Measurements from ENCODE around the gene G3BP1.

The G3BP1 gene

GRCh38 chr5:151798674-151799073 is 26.9 kb downstream of the G3BP1 start:
- no peaks in the 10 kb centered on the region for H3K36me3 ChIP-seq (ENCODE audit: control insufficient read depth, insufficient read depth, low read length)
- peaks cover 20% of the 10 kb centered on the region for H3K79me2 ChIP-seq
- H3K9me3 ChIP-seq (ENCODE audit: control insufficient read depth, low read length) = no peaks in the 10 kb centered on the region
- no peak overlapping the region for H3K4me2 ChIP-seq (ENCODE audit: low read length)
- no peak overlapping the region for H3K9ac ChIP-seq
- H3K4me1 ChIP-seq = no peaks in the 10 kb centered on the region
- H3K27ac ChIP-seq = no peak overlapping the region
- H2AFZ ChIP-seq = no peak overlapping the region
- TF ChIP-seq, protein P1, sequence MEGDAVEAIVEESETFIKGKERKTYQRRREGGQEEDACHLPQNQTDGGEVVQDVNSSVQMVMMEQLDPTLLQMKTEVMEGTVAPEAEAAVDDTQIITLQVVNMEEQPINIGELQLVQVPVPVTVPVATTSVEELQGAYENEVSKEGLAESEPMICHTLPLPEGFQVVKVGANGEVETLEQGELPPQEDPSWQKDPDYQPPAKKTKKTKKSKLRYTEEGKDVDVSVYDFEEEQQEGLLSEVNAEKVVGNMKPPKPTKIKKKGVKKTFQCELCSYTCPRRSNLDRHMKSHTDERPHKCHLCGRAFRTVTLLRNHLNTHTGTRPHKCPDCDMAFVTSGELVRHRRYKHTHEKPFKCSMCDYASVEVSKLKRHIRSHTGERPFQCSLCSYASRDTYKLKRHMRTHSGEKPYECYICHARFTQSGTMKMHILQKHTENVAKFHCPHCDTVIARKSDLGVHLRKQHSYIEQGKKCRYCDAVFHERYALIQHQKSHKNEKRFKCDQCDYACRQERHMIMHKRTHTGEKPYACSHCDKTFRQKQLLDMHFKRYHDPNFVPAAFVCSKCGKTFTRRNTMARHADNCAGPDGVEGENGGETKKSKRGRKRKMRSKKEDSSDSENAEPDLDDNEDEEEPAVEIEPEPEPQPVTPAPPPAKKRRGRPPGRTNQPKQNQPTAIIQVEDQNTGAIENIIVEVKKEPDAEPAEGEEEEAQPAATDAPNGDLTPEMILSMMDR (IDR thresholded peaks at IDR 0.05) = no peak
- H3K4me3 ChIP-seq (ENCODE audit: low read depth, low read length) = no peak overlapping the region
- no peaks in the 10 kb centered on the region for H3K27me3 ChIP-seq (ENCODE audit: control insufficient read depth, insufficient read depth, low read length)

GRCh38 chr5:151799407-151799806 is 27.7 kb downstream of the G3BP1 start:
- TF ChIP-seq, protein P1 (IDR thresholded peaks at IDR 0.05) = no peak
- Histone ChIP-seq H3K9ac (no peak overlapping the region), H3K27me3 (ENCODE audit: control insufficient read depth, insufficient read depth, low read length) (no peaks in the 10 kb centered on the region), H3K4me2 (ENCODE audit: low read length) (no peak overlapping the region), H3K36me3 (ENCODE audit: control insufficient read depth, insufficient read depth, low read length) (no peaks in the 10 kb centered on the region), H3K27ac (no peak overlapping the region), H3K9me3 (ENCODE audit: control insufficient read depth, low read length) (no peaks in the 10 kb centered on the region), H3K79me2 (peaks cover 12% of the 10 kb centered on the region), H3K4me3 (ENCODE audit: low read depth, low read length) (no peak overlapping the region), H3K4me1 (no peaks in the 10 kb centered on the region), H2AFZ (no peak overlapping the region)

- Histone ChIP-seq H3K9ac (no peak overlapping the region), H3K9me3 (ENCODE audit: control insufficient read depth, low read length) (no peaks in the 10 kb centered on the region), H2AFZ (no peak overlapping the region), H3K4me1 (no peaks in the 10 kb centered on the region), H3K79me2 (peaks cover 6% of the 10 kb centered on the region), H3K27me3 (ENCODE audit: control insufficient read depth, insufficient read depth, low read length) (no peaks in the 10 kb centered on the region), H3K27ac (no peak overlapping the region), H3K4me3 (ENCODE audit: low read depth, low read length) (no peak overlapping the region), H3K4me2 (ENCODE audit: low read length) (no peak overlapping the region), H3K36me3 (ENCODE audit: control insufficient read depth, insufficient read depth, low read length) (no peaks in the 10 kb centered on the region)
- TF ChIP-seq, protein P1 (IDR thresholded peaks at IDR 0.05) = no peak
These were observed 28.8 kb downstream of the G3BP1 start for GRCh38 chr5:151800532-151800931.

DNA sequence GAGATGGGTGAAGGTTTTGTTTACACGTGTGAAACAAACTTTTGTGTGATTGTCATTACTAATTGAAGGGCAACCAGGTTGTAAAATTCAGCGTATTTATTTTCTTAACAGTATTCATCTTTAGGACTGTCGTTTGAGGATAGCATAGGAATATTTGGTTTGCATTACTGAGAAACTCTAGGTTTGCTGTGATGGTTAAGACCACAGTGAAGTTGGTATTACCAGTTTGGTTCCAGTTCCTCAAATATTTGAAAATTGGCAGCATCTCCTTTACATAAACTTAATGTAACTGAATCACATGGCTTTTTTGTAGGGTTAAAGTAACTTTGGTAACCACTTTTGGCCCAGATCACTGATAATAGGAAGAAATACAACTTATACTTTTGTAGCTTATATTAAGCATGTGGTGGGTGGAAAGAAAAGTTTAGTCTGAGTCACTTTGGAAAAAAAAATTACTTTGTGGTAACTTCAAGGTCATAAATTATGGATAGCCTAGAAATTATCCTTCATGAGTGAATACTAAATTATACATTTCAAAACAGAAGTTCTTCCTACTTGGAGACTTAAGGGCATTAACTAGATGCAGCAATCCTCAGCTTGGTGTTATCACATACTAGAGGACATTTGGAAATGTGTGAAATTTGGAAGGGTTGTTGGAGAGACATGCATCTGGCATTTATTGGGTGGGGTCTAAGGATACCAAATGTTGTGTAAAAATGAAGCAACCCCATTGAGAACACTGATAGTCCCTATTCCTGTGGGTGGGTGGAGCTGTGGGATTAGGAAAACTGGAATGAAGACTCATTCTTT is 33.9 kb downstream of the G3BP1 start:
- no peaks in the 10 kb centered on the region for H3K4me1 ChIP-seq
- H3K4me3 ChIP-seq (ENCODE audit: low read depth, low read length) = no peak overlapping the region
- H3K27ac ChIP-seq = no peak overlapping the region
- H2AFZ ChIP-seq = no peak overlapping the region
- no peaks in the 10 kb centered on the region for H3K79me2 ChIP-seq
- no peaks in the 10 kb centered on the region for H3K27me3 ChIP-seq (ENCODE audit: control insufficient read depth, insufficient read depth, low read length)
- TF ChIP-seq, protein P1 (IDR thresholded peaks at IDR 0.05) = no peak
- no peak overlapping the region for H3K9ac ChIP-seq
- no peaks in the 10 kb centered on the region for H3K9me3 ChIP-seq (ENCODE audit: control insufficient read depth, low read length)
- no peaks in the 10 kb centered on the region for H3K36me3 ChIP-seq (ENCODE audit: control insufficient read depth, insufficient read depth, low read length)
- no peak overlapping the region for H3K4me2 ChIP-seq (ENCODE audit: low read length)

Measured in parathyroid adenoma (tissue), 2 donors.